ENCODE results near the gene JAK2.

DNA sequence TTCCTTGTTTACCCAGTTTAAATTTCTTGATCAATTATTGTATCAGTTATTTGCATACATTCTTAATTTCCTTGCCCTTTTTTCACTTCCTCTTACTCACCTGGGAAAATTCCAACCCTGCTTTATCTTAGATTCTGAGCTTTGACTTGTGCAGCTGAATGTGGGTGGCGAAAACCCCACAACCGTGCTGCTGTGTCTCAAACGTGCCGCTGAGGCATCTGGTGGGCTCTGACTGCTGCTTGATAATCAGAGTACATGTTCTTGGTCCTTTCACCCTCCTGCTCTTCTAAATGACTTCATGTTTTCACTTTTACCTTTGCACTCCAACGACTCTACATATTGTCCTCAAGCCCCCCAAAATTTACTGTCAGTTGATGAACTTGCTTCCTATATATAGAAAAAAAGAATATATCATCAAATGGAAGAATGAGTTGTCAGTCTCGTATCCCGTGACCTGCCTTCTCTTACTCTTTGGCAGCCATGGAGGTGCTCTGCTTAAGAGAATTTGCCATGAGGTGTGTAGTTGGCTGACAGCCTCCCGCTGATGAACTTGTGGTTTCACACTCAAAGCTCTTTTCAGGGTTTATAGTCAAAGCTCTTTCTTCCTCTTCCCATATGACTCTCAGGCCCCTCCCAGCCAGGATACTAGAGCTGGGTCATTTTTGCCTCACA, 14.0 kb upstream of the JAK2 start:
- TF ChIP-seq CREB1 (CRISPR knock-in tag; IDR thresholded peaks at IDR 0.05) (no peak), ZNF232 (CRISPR knock-in tag; IDR thresholded peaks at IDR 0.05) (no peak), ZNF396 (CRISPR knock-in tag; IDR thresholded peaks at IDR 0.05; ENCODE audit: borderline replicate concordance) (no peak)
- TF ChIP-seq, protein P1, sequence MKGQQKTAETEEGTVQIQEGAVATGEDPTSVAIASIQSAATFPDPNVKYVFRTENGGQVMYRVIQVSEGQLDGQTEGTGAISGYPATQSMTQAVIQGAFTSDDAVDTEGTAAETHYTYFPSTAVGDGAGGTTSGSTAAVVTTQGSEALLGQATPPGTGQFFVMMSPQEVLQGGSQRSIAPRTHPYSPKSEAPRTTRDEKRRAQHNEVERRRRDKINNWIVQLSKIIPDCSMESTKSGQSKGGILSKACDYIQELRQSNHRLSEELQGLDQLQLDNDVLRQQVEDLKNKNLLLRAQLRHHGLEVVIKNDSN (CRISPR knock-in tag; IDR thresholded peaks at IDR 0.05): no peak
- TF ChIP-seq, protein P2, sequence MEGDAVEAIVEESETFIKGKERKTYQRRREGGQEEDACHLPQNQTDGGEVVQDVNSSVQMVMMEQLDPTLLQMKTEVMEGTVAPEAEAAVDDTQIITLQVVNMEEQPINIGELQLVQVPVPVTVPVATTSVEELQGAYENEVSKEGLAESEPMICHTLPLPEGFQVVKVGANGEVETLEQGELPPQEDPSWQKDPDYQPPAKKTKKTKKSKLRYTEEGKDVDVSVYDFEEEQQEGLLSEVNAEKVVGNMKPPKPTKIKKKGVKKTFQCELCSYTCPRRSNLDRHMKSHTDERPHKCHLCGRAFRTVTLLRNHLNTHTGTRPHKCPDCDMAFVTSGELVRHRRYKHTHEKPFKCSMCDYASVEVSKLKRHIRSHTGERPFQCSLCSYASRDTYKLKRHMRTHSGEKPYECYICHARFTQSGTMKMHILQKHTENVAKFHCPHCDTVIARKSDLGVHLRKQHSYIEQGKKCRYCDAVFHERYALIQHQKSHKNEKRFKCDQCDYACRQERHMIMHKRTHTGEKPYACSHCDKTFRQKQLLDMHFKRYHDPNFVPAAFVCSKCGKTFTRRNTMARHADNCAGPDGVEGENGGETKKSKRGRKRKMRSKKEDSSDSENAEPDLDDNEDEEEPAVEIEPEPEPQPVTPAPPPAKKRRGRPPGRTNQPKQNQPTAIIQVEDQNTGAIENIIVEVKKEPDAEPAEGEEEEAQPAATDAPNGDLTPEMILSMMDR (IDR thresholded peaks at IDR 0.05): no peak
